Stimulated activated CD8-positive, alpha-beta memory T cell treated with anti-CD3 and anti-CD28 coated beads, Interleukin-4, amount 100 ng/mL, for 24 hours (primary cell): ENCODE measurements around the gene OR56A1.
"Not testable (repeated sequence)": the region's sequence is repeated elsewhere in the genome, so short reads cannot be mapped to it uniquely, and the experiment has no call there.

Source experiments
- DNase-seq: peaks from one replicate; pipeline ENCODE4 v3.0.0-alpha.2; 2020; ENCODE audit warnings: low read depth

OR56A1 gene, protein sequence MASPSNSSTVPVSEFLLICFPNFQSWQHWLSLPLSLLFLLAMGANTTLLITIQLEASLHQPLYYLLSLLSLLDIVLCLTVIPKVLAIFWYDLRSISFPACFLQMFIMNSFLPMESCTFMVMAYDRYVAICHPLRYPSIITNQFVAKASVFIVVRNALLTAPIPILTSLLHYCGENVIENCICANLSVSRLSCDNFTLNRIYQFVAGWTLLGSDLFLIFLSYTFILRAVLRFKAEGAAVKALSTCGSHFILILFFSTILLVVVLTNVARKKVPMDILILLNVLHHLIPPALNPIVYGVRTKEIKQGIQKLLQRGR

DNA sequence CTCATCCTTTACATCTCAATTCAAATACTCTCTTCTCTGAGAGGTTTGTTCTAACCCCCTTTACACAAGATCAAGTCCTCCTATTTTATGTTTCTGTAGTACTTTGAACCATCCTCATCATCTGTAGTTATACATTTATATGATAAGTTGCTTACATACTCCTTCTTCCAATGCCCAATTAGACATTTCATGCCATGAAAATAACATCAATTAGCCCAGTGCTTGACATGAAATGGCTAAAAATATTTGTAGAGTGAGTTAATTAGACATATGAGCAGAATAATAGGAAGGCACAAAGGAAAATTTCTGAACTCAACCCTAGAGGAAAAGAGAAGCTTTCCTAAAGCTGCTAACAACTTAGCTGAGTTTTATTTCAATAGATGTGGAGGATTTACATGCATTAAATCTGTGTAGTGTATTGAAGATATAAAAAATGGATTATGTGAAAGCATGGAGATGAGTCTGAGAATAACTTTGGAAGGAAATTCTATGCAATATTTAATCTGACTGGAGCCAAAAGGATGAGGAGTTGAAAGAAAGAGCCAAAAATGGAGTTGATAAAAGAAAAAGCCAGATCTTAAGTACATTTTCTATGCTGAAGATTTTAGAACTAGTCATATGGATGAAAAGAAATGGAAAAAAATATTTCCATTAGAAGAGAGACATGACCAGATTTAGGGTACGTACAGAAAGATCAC lies at the start of gene OR56A1:
TSS of gene OR56A1 (minus strand) at position 51 of the 698 bp plus-strand sequence. CDS start 3,066 bp downstream, outside the sequence.
- DNase-seq = no peak

DNA sequence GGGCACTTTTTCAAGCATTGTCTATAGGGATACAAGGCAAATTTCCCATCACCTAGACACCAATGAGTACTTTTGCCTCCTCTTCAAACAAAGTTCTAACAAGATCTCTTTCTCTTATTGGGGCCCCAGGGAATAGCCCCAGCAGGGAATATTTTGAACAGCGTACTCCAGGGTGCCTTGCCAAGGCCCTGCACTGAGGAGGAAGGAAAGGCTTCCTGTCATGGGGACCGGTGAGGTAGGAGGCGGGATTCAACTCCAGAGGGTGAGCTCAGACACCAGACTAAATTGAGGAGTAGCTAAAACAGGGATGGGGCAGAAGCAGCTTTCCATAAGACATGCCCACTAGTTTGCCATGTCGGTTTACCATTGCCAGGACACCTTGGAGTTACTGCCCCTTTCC lies 48.9 kb upstream of the OR56A1 start:
- DNase-seq = no peak

DNA sequence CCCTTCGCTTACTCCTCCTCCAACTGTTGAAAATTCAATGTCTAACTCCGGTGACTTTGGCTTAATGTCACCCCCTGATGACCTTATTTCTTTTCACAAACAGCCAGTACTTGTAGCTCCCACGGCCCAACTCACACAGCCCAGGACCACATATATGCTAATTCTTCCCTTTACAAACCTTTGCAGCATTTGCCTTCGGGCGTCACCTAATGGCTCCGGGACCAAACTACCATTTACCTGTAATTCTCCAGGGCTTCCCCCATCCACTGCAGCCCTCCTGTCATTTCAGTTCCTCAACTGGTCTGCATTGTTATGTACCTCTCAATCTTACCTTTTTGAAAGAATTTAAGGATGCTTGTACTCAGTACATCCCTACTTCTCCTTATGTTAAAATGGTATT lies 47.2 kb upstream of the OR56A1 start:
- no peak for DNase-seq

DNA sequence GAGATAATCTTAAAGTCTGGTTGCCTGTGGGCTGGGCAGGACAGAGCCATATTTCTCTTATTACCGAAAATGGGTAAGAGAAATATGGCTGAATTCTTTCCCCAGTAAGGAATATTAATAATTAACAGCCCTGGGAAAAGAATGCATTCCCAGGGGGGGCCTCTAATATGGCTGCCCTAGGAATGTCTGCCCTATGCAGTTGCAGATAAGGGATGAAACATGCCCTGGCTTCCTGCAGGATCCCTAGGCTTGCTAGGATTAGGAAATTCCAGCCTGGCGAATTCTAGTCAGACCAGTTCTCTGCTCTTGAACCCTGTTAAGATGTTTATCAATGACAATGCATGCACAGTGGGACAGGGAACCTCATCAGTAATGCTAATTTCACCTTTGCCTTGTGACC lies 45.9 kb upstream of the OR56A1 start:
- not testable (repeated sequence) for DNase-seq

DNA sequence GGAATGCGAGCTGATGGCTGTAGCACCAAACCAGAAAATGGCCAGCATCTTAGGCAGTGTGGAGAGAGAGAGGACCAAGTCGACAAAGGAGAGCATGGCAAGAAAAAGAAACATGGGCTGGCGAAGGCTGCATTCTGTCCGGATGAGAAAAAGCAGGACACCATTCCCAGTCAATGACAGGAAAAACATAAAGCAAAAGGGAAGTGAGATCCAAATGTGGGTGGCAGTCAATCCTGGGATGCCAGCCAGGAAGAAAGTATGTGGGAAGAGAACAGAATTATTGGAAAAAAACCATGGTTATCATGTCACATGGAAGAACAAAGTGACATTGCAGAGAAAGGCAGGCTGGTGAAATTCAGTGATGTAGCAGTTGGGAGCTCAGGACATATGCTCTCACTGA lies 36.9 kb upstream of the OR56A1 start:
- DNase-seq = no peak

DNA sequence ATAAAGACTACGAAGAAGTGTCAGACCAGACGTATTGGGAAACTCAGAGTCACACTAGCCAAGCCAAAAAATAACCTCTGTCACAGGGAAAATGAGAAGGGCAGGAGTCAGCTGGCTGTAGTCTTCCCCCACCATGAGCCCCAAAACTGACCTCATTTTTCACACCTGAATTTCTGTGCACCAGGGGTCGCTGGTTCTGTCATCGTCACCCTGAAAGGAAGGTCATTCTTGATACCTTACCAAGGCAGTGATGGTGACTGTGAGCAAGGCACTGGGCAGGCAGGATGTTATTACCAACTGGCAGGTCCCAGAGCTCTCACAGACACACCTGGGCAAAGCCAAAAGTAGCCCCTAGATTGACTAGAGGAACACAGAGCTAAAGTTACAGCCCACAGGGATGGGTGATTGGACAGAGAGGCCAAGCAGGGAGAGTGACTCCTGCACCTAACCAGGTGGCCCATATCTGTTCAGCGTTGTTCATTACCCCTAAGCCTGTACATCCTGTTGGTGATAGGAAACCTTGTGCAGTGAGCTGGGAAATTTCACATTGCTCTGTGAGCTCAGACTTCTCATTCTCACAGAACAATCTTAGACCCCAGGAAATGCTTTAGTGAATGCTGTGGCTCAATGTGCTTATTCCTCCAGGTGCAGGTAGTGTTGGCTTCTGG lies 32.3 kb upstream of the OR56A1 start:
- DNase-seq = no peak

DNA sequence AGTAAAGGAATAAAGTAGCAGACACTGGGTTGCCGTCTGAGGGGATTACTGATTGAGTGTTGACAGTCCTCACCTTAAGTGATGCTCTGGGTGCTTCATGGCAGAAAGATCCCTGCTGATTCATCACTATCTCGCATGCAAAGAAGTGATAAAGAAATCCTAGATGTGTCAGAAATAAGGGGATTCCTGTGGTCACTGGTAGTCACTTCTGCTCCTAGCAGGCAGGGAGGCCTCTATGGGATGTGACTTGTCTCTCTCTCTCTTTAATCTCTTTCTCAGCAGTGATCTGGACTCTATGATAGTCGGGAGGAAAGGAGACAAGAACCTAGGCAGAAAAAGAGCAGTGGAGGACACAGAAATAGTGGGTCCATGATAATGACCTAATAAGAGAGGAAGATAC lies 30.9 kb upstream of the OR56A1 start:
- DNase-seq = no peak

DNA sequence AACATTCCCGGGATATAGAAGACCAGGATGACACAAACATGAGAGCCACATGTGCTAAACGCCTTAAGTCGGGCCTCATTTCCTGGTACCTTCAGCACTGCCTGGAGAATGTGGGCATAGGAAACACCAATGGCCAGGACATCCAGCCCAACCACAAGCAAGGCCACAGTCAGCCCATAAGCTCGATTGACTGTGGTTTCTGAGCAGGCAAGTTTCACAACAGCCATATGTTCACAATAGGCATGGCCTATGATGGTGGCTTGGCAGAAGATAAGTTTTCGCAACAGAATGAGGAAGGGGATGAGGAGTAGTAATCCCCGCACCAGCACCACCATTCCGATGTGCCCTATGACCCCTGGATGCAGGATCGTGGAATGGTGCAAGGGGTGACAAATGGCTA lies 26.9 kb upstream of the OR56A1 start:
- no peak for DNase-seq

DNA sequence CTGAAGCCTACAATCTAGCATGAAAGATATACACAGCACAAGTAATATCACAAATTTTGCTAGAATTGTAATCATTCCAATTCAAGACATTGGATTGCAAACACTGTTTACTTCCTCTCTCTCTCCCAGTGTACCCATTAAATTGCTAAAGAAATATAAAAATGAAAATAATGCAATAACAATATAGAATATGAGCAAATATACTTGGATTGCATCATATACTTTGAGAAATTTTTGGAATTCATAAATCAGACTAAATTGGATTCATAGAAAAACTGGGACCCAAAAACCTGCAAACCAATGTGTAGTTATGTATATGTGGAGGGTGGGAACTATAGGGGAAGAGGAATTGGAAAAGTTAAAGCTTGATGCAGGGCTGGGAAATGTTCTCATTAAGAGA lies 25.0 kb upstream of the OR56A1 start:
- DNase-seq = no peak

DNA sequence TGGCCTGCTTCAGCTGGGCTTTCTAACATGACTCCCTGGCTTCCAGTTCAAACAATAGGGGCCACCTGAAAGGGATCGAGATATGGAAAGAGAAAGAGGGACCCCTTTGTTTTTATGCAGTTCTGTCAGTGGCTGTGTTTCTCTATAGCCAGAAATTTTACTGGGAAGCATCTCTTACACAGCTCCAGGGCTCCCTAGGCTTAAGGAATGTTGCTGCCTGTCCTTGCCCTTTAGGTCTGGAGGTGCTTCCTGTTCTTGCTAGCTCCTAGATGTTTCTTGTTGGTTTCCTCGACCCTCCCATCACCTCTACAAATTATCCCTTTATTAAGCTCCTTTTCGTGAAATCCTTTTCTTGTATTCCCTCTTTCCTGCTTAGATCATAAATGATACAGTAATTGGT lies 21.8 kb upstream of the OR56A1 start:
- no peak for DNase-seq

DNA sequence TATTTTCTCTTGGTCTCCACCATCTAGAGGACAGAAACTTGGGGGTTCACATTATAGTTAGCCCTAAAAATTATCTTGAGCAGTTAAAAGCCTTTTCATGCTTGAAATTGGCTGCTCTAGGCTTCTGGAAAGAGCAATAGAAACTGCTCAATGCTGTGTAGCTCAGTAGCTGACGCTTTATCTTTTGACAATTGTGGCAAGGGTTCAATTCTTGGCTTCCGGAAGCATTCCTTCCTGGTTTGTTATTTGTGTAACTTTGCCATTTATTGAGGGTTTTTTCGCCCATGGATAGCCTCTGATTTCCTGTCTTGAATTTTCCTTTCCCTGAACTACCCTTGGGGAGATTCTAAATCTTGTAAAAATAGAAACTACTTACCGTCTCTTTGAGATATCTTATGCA lies 10.3 kb upstream of the OR56A1 start:
- DNase-seq = no peak

DNA sequence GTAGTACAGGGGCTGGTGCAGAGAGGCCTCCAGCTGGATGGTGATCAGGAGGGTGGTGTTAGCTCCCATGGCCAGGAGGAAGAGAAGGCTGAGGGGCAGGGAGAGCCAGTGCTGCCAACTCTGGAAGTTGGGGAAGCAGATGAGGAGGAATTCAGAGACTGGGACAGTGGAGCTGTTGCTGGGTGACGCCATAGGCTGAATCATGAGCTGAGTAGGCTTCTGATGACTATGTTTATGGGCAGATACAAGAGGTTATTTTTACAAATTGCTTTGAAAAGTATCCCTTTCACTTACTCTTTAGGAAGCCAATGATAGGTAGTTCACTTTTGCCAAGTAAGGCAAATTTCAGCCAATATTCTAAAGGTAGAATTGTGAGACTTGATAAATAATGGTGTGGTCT lies 3.1 kb downstream of the OR56A1 start:
- DNase-seq = no peak

DNA sequence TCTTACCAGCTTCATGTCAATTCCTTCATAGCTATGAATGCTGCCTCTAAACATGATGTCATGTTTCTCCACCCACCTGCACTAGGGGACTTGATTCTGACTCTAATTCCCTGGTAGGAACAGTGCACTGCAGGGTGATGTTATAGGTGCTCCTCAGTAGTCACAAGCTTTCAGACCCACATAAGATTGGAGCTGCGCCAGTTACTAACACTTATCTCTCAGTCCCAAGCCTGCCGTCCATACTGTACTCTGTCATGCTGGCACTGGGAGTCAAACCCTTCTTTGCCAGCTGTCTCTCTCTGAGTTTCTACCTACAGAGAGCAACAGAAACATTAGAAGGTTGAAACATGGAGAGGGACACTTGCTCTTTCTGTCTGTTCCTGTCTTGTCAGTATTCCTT lies 5.5 kb downstream of the OR56A1 start:
- no peak for DNase-seq

DNA sequence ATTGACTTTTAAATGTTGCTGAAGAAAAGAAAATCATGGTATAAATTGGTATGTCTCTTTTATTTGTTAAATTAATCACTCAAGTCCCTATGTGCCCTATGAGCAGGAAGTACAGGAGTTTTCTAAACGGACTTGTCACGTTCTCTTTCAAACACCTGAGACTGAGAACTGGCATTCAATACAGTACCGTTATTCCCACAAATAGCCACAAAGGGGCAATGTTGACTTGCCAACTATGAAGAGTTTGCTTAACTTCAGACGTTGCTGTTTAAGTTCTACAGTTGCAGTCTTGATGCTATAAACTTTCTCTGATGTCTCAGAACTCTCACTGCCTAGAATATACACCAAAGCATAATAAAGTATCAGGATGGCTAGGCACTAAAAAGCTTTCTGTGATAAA lies 7.6 kb downstream of the OR56A1 start:
- no peak for DNase-seq

DNA sequence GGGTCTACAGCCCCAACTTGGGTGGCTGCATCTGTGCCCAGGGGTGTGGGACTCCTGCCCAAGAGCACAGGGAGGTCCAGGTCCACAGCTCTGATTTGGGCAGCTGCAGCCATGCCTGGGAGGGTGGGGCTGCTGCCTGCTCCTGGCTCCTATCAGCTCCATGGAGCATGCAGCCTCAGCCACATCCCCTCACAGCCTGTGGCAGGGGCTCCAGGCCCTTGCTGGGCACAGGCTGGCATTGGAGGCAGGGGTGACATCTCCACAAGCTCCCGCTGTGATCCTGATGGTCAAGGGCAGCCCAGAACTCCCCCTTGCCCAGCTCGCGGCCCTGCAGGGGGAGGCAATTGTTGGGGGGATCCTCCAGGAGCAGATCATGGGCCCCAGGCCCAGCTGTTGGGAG lies 17.5 kb downstream of the OR56A1 start:
- DNase-seq = no peak

DNA sequence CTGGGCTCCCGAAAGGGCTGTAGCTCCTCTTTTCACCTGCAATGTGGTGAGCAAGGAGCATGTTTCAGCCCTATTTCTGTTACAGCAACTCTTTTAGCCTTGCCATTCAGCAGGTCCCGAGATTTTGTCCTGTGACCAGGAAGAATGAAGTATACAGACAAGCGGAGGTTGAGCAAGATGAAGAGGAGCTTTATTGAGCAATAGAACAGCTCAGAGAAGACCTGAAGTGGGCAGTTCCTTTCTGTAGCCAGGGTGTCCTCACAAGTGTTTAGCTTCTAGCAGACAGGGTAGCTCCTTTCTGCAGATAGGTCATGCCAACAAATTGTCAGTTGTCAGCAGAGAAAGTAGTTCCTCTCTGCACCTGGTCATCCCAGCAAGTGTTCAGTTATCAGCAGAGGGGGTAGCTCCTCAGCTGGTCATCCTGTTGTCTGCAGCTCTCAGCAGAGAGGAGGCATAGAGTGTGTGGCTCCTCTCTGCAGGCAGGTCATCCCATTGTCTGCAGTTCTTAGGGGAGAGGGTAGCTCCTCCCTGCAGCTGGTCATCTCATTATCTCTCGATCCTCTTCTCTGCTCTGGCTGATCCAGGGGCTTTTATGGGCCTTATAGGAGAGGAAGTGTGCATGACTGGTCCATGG lies 18.4 kb downstream of the OR56A1 start:
- no peak for DNase-seq

DNA sequence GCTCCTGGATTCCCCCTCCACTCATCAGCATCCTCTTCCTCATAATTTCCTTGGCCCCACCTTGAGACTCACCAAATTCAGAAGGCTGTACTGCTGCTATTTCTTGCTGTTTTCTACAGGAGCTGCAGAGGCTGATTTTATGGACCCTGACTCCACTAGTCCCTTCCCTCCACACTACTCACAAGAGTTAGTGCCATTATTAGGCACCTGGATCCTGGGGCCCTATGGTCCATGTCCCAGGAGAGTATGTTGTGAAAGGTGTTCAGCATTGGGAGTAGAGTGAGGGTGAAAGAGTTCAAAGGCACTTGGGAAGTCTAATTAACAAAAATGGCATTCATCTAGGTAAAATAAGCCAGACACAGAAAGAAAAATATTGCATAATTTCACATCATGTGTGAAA lies 23.7 kb downstream of the OR56A1 start, which contains the start of gene OR56A4:
TSS of gene OR56A4 (minus strand) at position 101 of the 400 bp plus-strand sequence. CDS start 3,954 bp downstream, outside the sequence.
- no peak for DNase-seq

DNA sequence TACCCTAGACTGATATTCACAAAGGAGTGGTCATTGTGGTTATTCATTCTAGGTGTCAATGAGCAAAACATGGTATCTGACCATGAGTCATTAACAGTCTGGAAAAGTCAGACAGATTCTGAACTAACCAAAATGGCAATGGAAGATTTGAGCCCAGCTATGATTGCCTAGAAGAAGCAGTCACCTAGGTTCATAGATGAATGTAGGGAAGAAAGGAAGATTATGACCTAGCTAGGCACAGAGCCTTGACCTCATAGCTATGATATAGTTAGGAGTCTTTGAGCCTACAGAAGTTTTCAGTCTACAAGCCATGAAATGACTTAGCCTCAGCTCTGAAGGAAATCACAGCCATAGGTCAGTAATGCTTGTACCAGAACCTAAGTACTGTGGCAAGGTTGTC lies 24.2 kb downstream of the OR56A1 start:
- DNase-seq = no peak

DNA sequence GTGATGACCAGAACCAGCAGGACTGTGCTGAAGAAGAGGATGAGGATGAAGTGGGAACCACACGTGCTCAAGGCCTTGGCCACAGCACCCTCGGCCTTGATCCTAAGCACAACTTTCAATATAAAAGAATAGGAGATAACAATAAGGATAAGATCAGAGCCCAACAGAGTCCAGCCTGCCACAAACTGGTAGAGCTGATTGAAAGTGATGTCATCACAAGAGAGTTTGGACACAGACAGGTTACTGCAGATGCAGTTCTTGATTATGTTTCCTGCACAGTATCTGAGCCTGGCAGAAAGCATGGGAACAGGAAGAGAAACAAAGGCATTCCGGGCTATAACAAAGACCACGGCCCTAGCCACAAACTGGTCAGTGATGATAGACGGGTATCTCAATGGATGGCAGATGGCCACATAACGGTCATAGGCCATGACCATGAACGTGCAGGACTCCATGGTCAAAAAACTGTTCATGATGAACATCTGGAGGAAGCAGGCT lies 28.3 kb downstream of the OR56A1 start:
- DNase-seq = no peak

DNA sequence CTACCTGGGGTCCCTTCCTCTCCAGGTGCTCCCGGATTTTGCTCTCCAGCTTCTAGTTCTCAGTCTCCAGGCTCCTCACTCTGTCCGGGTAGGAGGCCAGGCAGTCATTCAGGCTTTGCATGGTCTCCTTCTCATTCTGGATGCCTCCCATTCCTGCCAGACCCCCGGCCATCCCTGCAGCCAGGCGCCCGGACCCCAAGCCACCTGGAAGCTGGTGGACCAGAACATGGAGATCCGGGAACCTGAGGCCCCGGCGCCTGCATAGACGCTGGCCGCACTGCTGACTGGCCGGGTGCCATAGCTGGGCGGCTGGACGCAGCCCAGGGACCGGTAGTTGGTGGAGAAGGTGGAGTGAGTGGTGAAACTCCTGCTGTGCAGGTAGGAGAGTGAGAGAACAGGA lies 35.8 kb downstream of the OR56A1 start:
- no peak for DNase-seq

DNA sequence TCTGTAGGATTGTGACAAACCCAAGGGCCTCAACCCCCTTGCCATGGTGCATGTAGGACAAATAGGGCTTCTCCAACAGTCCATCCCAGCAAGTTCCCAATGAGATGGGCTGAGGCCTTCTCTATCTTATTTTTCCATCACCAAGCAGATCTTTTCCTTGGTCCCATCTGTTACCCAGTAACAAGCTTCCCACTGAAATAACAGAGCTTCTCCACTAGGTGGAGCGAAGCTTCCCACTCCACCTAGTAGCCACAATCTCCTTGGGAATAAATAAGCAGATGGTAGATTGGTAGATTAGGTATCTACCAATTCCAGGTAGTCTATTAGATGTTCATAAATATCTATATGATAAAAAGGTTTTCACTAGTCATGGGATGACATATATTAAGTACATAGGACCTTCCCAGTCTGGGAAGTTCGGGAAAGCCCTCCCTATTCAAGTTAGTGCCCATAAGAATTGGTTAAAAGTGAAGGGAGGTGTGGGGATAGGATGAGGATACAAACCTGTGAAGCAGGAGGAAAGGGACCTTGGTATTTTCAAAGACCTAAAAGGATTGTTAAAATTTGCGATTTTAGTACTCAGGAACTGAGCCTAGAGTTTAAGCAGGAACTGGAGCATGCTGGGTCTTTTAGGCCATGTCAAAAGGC lies 37.8 kb downstream of the OR56A1 start:
- no peak for DNase-seq

DNA sequence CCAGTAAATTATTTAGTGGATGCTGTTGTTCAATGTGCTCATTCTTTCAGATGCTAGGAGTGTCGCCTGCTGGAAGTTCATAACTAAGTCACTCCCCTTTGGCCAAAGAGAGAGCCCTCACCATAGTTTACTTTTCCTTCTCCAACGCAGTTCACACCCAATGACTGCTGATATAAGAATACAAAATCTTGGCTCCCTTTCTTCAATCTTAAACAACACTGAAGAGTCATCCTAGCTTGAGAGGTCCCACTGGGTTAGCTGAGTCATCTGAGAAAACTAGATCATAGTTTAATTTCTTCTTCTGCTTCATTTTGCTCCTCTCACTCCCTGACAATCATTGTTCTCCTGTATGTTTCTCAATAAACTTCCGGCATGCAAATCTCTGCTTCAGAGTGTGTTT lies 38.4 kb downstream of the OR56A1 start:
- DNase-seq = no peak
